HEK293 (cell line): ENCODE measurements around the gene GIPC2.

Experiments
- BCL6B ChIP-seq: fragments of 450-650 bp; formaldehyde crosslinking; IDR thresholded peaks from 2 replicates; pipeline ENCODE4 v1.5.1; 2017; ENCODE audit warnings: missing biosample characterization, missing genetic modification characterization
- FEZF1 ChIP-seq: fragments of 450-650 bp; formaldehyde crosslinking; IDR thresholded peaks from 2 replicates; pipeline ENCODE4 v1.5.1; 2016; ENCODE audit warnings: missing biosample characterization, missing genetic modification characterization
- KLF8 ChIP-seq: fragments of 450-650 bp; formaldehyde crosslinking; IDR thresholded peaks from 2 replicates; pipeline ENCODE4 v1.5.1; 2016; ENCODE audit warnings: missing biosample characterization, missing genetic modification characterization
- MZF1 ChIP-seq: fragments of 450-650 bp; formaldehyde crosslinking; IDR thresholded peaks from 2 replicates; pipeline ENCODE4 v1.5.1; 2017; ENCODE audit warnings: missing biosample characterization, missing genetic modification characterization, borderline replicate concordance
- OVOL3 ChIP-seq: fragments of 450-650 bp; formaldehyde crosslinking; IDR thresholded peaks from 2 replicates; pipeline ENCODE4 v1.5.1; 2016; ENCODE audit warnings: missing biosample characterization, missing genetic modification characterization
- SETDB1 ChIP-seq: IDR thresholded peaks from one replicate; pipeline ENCODE4 v1.6.1; 2017; ENCODE audit warnings: mild to moderate bottlenecking, low read length, moderate library complexity, mixed read lengths; ENCODE audit not compliant: insufficient read length
- SP2 ChIP-seq: fragments of 450-650 bp; formaldehyde crosslinking; IDR thresholded peaks from 2 replicates; pipeline ENCODE4 v1.5.1; 2016; ENCODE audit warnings: missing biosample characterization, missing genetic modification characterization
- ZBTB17 ChIP-seq: fragments of 450-650 bp; formaldehyde crosslinking; IDR thresholded peaks from 2 replicates; pipeline ENCODE4 v1.5.1; 2016; ENCODE audit warnings: missing biosample characterization, missing genetic modification characterization
- ZBTB21 ChIP-seq: fragments of 450-650 bp; formaldehyde crosslinking; IDR thresholded peaks from 2 replicates; pipeline ENCODE4 v1.5.1; 2017; ENCODE audit warnings: missing biosample characterization, missing genetic modification characterization
- ZBTB26 ChIP-seq: fragments of 450-650 bp; formaldehyde crosslinking; optimal IDR thresholded peaks from 2 replicates; pipeline ENCODE3; 2016; ENCODE audit warnings: missing biosample characterization, mild to moderate bottlenecking, missing genetic modification characterization
- ZBTB6 ChIP-seq: fragments of 450-650 bp; formaldehyde crosslinking; IDR thresholded peaks from 2 replicates; pipeline ENCODE4 v1.5.1; 2017; ENCODE audit warnings: missing biosample characterization, missing genetic modification characterization
- ZFHX2 ChIP-seq: fragments of 450-650 bp; formaldehyde crosslinking; conservative IDR thresholded peaks from 2 replicates; pipeline ENCODE4 v1.5.1; 2016; ENCODE audit warnings: missing biosample characterization, missing genetic modification characterization
- ZFP37 ChIP-seq: fragments of 450-650 bp; formaldehyde crosslinking; IDR thresholded peaks from 2 replicates; pipeline ENCODE4 v1.5.1; 2016; ENCODE audit warnings: missing biosample characterization, missing genetic modification characterization
- ZNF114 ChIP-seq: fragments of 450-650 bp; formaldehyde crosslinking; IDR thresholded peaks from 2 replicates; pipeline ENCODE4 v1.5.0; 2017; ENCODE audit warnings: missing biosample characterization, missing genetic modification characterization
- ZNF132 ChIP-seq: fragments of 450-650 bp; formaldehyde crosslinking; IDR thresholded peaks from 2 replicates; pipeline ENCODE4 v1.5.1; 2017; ENCODE audit warnings: missing biosample characterization, missing genetic modification characterization, borderline replicate concordance
- ZNF24 ChIP-seq: fragments of 450-650 bp; formaldehyde crosslinking; IDR thresholded peaks from 2 replicates; pipeline ENCODE4 v1.5.1; 2016; ENCODE audit warnings: missing biosample characterization, missing genetic modification characterization
- ZNF274 ChIP-seq, 2 experiments: fragments of 200-500 bp in 1 of 2; fragments of 450-650 bp in 1 of 2; sonication (Bioruptor generic) in 1 of 2; formaldehyde crosslinking in 1 of 2; IDR thresholded peaks; 2 replicates each; pipeline versions ENCODE4 v1.5.1 to v1.6.1; 2014 to 2016; ENCODE audit warnings: borderline replicate concordance in 1 of 2, inconsistent platforms in 1 of 2, low read length in 1 of 2, missing biosample characterization in 1 of 2, missing genetic modification characterization in 1 of 2
- ZNF335 ChIP-seq: fragments of 450-650 bp; formaldehyde crosslinking; conservative IDR thresholded peaks from 2 replicates; pipeline ENCODE4 v1.5.1; 2016; ENCODE audit warnings: missing biosample characterization, missing genetic modification characterization
- ZNF416 ChIP-seq: fragments of 450-650 bp; formaldehyde crosslinking; IDR thresholded peaks from 2 replicates; pipeline ENCODE4 v1.5.1; 2016; ENCODE audit warnings: missing biosample characterization, missing genetic modification characterization
- ZNF433 ChIP-seq: fragments of 450-650 bp; formaldehyde crosslinking; IDR thresholded peaks from 2 replicates; pipeline ENCODE4 v1.5.1; 2016; ENCODE audit warnings: missing biosample characterization, missing genetic modification characterization, low read depth
- ZNF449 ChIP-seq: fragments of 450-650 bp; formaldehyde crosslinking; IDR thresholded peaks from 2 replicates; pipeline ENCODE4 v1.5.1; 2017; ENCODE audit warnings: missing biosample characterization, mild to moderate bottlenecking, missing genetic modification characterization, moderate library complexity
- ZNF600 ChIP-seq: fragments of 450-650 bp; formaldehyde crosslinking; IDR thresholded peaks from 2 replicates; pipeline ENCODE4 v1.5.1; 2016; ENCODE audit warnings: missing biosample characterization, missing genetic modification characterization
- ZNF621 ChIP-seq: fragments of 450-650 bp; formaldehyde crosslinking; IDR thresholded peaks from 2 replicates; pipeline ENCODE4 v1.5.1; 2017; ENCODE audit warnings: missing biosample characterization, missing genetic modification characterization
- ZNF664 ChIP-seq: fragments of 450-650 bp; formaldehyde crosslinking; IDR thresholded peaks from 2 replicates; pipeline ENCODE4 v1.5.1; 2016; ENCODE audit warnings: missing biosample characterization, missing genetic modification characterization
- ZNF677 ChIP-seq: fragments of 450-650 bp; IDR thresholded peaks from 2 replicates; pipeline ENCODE4 v1.5.0; 2018; ENCODE audit warnings: missing biosample characterization, mild to moderate bottlenecking, missing genetic modification characterization, moderate library complexity
- ZNF704 ChIP-seq: fragments of 450-650 bp; formaldehyde crosslinking; IDR thresholded peaks from 2 replicates; pipeline ENCODE4 v1.5.1; 2016; ENCODE audit warnings: missing biosample characterization, missing genetic modification characterization
- ZNF843 ChIP-seq: fragments of 450-650 bp; formaldehyde crosslinking; IDR thresholded peaks from 2 replicates; pipeline ENCODE4 v1.5.1; 2016; ENCODE audit warnings: missing biosample characterization, missing genetic modification characterization
- TF ChIP-seq, protein P1 (sequence below): fragments of 450-650 bp; formaldehyde crosslinking; IDR thresholded peaks from 2 replicates; pipeline ENCODE4 v1.5.1; 2016; ENCODE audit warnings: missing biosample characterization, missing genetic modification characterization
- TF ChIP-seq, protein P2 (sequence below): fragments of 450-650 bp; formaldehyde crosslinking; IDR thresholded peaks from 2 replicates; pipeline ENCODE4 v1.5.1; 2017; ENCODE audit warnings: missing biosample characterization, missing genetic modification characterization
- TF ChIP-seq, protein P3 (sequence below): fragments of 450-650 bp; IDR thresholded peaks from 2 replicates; pipeline ENCODE4 v1.5.1; 2018; ENCODE audit warnings: missing biosample characterization, mild to moderate bottlenecking, missing genetic modification characterization

GIPC2 gene

GRCh38 chr1:78005755-78006154 is 40.0 kb upstream of the GIPC2 start (continued):
- no peak for TF ChIP-seq ZNF677 (tag by site-specific recombination)
- TF ChIP-seq ZFHX2 (tag by site-specific recombination) = no peak
- no peak for TF ChIP-seq ZBTB26 (tag by site-specific recombination)
- no peak for TF ChIP-seq MZF1 (tag by site-specific recombination)
- peak; percentile 68; the same call in 1 of the 2 replicates for TF ChIP-seq ZBTB21
- TF ChIP-seq ZNF621 = no peak
- TF ChIP-seq ZNF274 (IDR thresholded peaks at IDR 0.05; ENCODE audit: low read length) = no peak
- no peak for TF ChIP-seq ZNF274 (tag by site-specific recombination; IDR thresholded peaks at IDR 0.05; ENCODE audit: borderline replicate concordance)
- peak; percentile 43; the same call in 1 of the 2 replicates for TF ChIP-seq ZNF449
- TF ChIP-seq SP2 (tag by site-specific recombination) = no peak
- peak; percentile 42; the same call in 1 of the 2 replicates for TF ChIP-seq ZNF843 (tag by site-specific recombination)
- TF ChIP-seq, protein P1, sequence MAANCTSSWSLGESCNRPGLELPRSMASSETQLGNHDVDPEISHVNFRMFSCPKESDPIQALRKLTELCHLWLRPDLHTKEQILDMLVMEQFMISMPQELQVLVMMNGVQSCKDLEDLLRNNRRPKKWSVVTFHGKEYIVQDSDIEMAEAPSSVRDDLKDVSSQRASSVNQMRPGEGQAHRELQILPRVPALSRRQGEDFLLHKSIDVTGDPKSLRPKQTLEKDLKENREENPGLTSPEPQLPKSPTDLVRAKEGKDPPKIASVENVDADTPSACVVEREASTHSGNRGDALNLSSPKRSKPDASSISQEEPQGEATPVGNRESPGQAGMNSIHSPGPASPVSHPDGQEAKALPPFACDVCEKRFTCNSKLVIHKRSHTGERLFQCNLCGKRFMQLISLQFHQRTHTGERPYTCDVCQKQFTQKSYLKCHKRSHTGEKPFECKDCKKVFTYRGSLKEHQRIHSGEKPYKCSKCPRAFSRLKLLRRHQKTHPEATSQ (tag by site-specific recombination) = no peak
- TF ChIP-seq ZNF433 (tag by site-specific recombination) = no peak
- TF ChIP-seq ZNF704 (tag by site-specific recombination) = no peak
- TF ChIP-seq KLF8 (tag by site-specific recombination) = no peak
- no peak for TF ChIP-seq ZNF114 (tag by site-specific recombination)
- no peak for TF ChIP-seq ZNF24 (tag by site-specific recombination)
- no peak for TF ChIP-seq ZNF335 (tag by site-specific recombination)
- no peak for TF ChIP-seq BCL6B (tag by site-specific recombination)
- TF ChIP-seq ZFP37 (tag by site-specific recombination) = no peak
- TF ChIP-seq, protein P2, sequence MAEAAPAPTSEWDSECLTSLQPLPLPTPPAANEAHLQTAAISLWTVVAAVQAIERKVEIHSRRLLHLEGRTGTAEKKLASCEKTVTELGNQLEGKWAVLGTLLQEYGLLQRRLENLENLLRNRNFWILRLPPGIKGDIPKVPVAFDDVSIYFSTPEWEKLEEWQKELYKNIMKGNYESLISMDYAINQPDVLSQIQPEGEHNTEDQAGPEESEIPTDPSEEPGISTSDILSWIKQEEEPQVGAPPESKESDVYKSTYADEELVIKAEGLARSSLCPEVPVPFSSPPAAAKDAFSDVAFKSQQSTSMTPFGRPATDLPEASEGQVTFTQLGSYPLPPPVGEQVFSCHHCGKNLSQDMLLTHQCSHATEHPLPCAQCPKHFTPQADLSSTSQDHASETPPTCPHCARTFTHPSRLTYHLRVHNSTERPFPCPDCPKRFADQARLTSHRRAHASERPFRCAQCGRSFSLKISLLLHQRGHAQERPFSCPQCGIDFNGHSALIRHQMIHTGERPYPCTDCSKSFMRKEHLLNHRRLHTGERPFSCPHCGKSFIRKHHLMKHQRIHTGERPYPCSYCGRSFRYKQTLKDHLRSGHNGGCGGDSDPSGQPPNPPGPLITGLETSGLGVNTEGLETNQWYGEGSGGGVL (tag by site-specific recombination) = no peak
- no peak for TF ChIP-seq SETDB1
- TF ChIP-seq ZNF664 (tag by site-specific recombination) = peak; percentile 74
- 0 out of 2 replicates have a peak, but pooled peaks have one; percentile 13 for TF ChIP-seq ZNF600 (tag by site-specific recombination)
- TF ChIP-seq, protein P3, sequence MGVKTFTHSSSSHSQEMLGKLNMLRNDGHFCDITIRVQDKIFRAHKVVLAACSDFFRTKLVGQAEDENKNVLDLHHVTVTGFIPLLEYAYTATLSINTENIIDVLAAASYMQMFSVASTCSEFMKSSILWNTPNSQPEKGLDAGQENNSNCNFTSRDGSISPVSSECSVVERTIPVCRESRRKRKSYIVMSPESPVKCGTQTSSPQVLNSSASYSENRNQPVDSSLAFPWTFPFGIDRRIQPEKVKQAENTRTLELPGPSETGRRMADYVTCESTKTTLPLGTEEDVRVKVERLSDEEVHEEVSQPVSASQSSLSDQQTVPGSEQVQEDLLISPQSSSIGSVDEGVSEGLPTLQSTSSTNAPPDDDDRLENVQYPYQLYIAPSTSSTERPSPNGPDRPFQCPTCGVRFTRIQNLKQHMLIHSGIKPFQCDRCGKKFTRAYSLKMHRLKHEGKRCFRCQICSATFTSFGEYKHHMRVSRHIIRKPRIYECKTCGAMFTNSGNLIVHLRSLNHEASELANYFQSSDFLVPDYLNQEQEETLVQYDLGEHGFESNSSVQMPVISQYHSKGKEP (tag by site-specific recombination) = no peak; the same call in 1 of the 2 replicates
- no peak for TF ChIP-seq ZNF132 (tag by site-specific recombination)
- no peak for TF ChIP-seq ZBTB17
- TF ChIP-seq ZNF416 = no peak
- no peak for TF ChIP-seq ZBTB6 (tag by site-specific recombination)
- peak; percentile 45; the same call in 1 of the 2 replicates for TF ChIP-seq FEZF1 (tag by site-specific recombination)
- TF ChIP-seq OVOL3 (tag by site-specific recombination) = no peak
